Muscle layer of colon (tissue), 2 donors: ENCODE data around the gene KRTAP10-3.

ENCODE experiments used
- H3K27ac ChIP-seq: one replicate; pipeline ENCODE4 v1.7.0; 2013; ENCODE audit warnings: low read depth, mild to moderate bottlenecking, low read length, moderate library complexity
- H3K27me3 ChIP-seq, 2 donors: one replicate each; pipeline ENCODE4 v1.7.0; 2013; ENCODE audit warnings: low read length in 2 of 2, mild to moderate bottlenecking in 2 of 2; ENCODE audit not compliant: insufficient read depth in 2 of 2, control insufficient read depth in 1 of 2
- H3K36me3 ChIP-seq: one replicate; pipeline ENCODE4 v1.7.0; 2013; ENCODE audit warnings: mild to moderate bottlenecking, low read length; ENCODE audit not compliant: insufficient read depth
- H3K4me1 ChIP-seq: one replicate; pipeline ENCODE4 v1.7.0; 2013; ENCODE audit warnings: mild to moderate bottlenecking, low read length; ENCODE audit not compliant: insufficient read depth
- H3K4me3 ChIP-seq, 2 donors: one replicate each; pipeline ENCODE4 v1.7.0; 2013; ENCODE audit warnings: low read length in 2 of 2, low read depth in 1 of 2, mild to moderate bottlenecking in 1 of 2, moderate library complexity in 1 of 2
- H3K9ac ChIP-seq: one replicate; pipeline ENCODE4 v1.7.0; 2013; ENCODE audit warnings: low read length
- H3K9me3 ChIP-seq: one replicate; pipeline ENCODE4 v1.7.0; 2013; ENCODE audit warnings: mild to moderate bottlenecking, low read length
- donor health status: abdominal sarcoma.
- donor health status: Adenocarcinoma of cecum.

Gene KRTAP10-3

GRCh38 chr21:44515359-44516165, 43.0 kb downstream of the KRTAP10-3 start:
- Histone ChIP-seq H3K4me3 (no peak overlapping the region), H3K4me1 (no peaks in the 10 kb centered on the region), H3K27ac (no peak overlapping the region), H3K9me3 (no peaks in the 10 kb centered on the region), H3K9ac (no peak overlapping the region), H3K36me3 (no peaks in the 10 kb centered on the region), H3K27me3 (no peaks in the 10 kb centered on the region)

GRCh38 chr21:44514746-44515358, 43.7 kb downstream of the KRTAP10-3 start:
- H3K27me3 ChIP-seq: peaks cover 6% of the 10 kb centered on the region in 2 donors
- no peak overlapping the region for H3K4me3 ChIP-seq
- no peaks in the 10 kb centered on the region for H3K4me1 ChIP-seq
- no peaks in the 10 kb centered on the region for H3K36me3 ChIP-seq
- H3K9me3 ChIP-seq: no peaks in the 10 kb centered on the region
- no peak overlapping the region for H3K9ac ChIP-seq
- H3K27ac ChIP-seq: no peak overlapping the region

- no peaks in the 10 kb centered on the region for H3K9me3 ChIP-seq
- H3K36me3 ChIP-seq: no peaks in the 10 kb centered on the region
- no peak overlapping the region for H3K27ac ChIP-seq
- H3K4me1 ChIP-seq: no peaks in the 10 kb centered on the region
- no peak overlapping the region for H3K9ac ChIP-seq
- no peak overlapping the region for H3K4me3 ChIP-seq
- peaks cover 10 to 12% of the 10 kb centered on the region in 2 donors for H3K27me3 ChIP-seq
These were observed 44.4 kb downstream of the KRTAP10-3 start for GRCh38 chr21:44514218-44514520.

- Histone ChIP-seq H3K9me3 (no peaks in the 10 kb centered on the region), H3K27ac (no peak overlapping the region), H3K36me3 (no peaks in the 10 kb centered on the region), H3K4me3 (no peak overlapping the region), H3K4me1 (no peaks in the 10 kb centered on the region), H3K9ac (no peak overlapping the region), H3K27me3 (peaks cover 10 to 12% of the 10 kb centered on the region in 2 donors)
These were observed 45.0 kb downstream of the KRTAP10-3 start for GRCh38 chr21:44513389-44514217.

GRCh38 chr21:44512496-44513388, 45.9 kb downstream of the KRTAP10-3 start:
- Histone ChIP-seq H3K9ac (no peak overlapping the region), H3K9me3 (no peaks in the 10 kb centered on the region), H3K27ac (no peak overlapping the region), H3K4me1 (no peaks in the 10 kb centered on the region), H3K36me3 (no peaks in the 10 kb centered on the region), H3K4me3 (no peak overlapping the region), H3K27me3 (peaks cover 10 to 12% of the 10 kb centered on the region in 2 donors)

GRCh38 chr21:44511938-44512275, 46.7 kb downstream of the KRTAP10-3 start:
- H3K4me1 ChIP-seq: no peaks in the 10 kb centered on the region
- H3K4me3 ChIP-seq: no peak overlapping the region
- H3K27ac ChIP-seq: no peak overlapping the region
- no peak overlapping the region for H3K9ac ChIP-seq
- no peaks in the 10 kb centered on the region for H3K9me3 ChIP-seq
- no peaks in the 10 kb centered on the region for H3K36me3 ChIP-seq
- peaks cover 10 to 12% of the 10 kb centered on the region in 2 donors for H3K27me3 ChIP-seq

GRCh38 chr21:44511219-44511937, 47.2 kb downstream of the KRTAP10-3 start:
- Histone ChIP-seq H3K36me3 (no peaks in the 10 kb centered on the region), H3K9ac (no peak overlapping the region), H3K27ac (no peak overlapping the region), H3K27me3 (peaks cover 10 to 12% of the 10 kb centered on the region in 2 donors), H3K9me3 (no peaks in the 10 kb centered on the region), H3K4me1 (no peaks in the 10 kb centered on the region), H3K4me3 (no peak overlapping the region)

- Histone ChIP-seq H3K27me3 (peaks cover 10 to 12% of the 10 kb centered on the region in 2 donors), H3K4me1 (no peaks in the 10 kb centered on the region), H3K4me3 (no peak overlapping the region), H3K36me3 (no peaks in the 10 kb centered on the region), H3K9me3 (no peaks in the 10 kb centered on the region), H3K9ac (no peak overlapping the region), H3K27ac (no peak overlapping the region)
These were observed 47.9 kb downstream of the KRTAP10-3 start for GRCh38 chr21:44510508-44511218.

GRCh38 chr21:44510109-44510507, 48.5 kb downstream of the KRTAP10-3 start:
- Histone ChIP-seq H3K9me3 (no peaks in the 10 kb centered on the region), H3K36me3 (no peaks in the 10 kb centered on the region), H3K4me1 (no peaks in the 10 kb centered on the region), H3K4me3 (no peak overlapping the region), H3K27me3 (peaks cover 10 to 12% of the 10 kb centered on the region in 2 donors), H3K9ac (no peak overlapping the region), H3K27ac (no peak overlapping the region)

GRCh38 chr21:44509539-44509938, 49.1 kb downstream of the KRTAP10-3 start:
- Histone ChIP-seq H3K4me1 (no peaks in the 10 kb centered on the region), H3K27ac (no peak overlapping the region), H3K4me3 (no peak overlapping the region), H3K27me3 (peaks cover 10 to 12% of the 10 kb centered on the region in 2 donors), H3K9ac (no peak overlapping the region), H3K9me3 (no peaks in the 10 kb centered on the region), H3K36me3 (no peaks in the 10 kb centered on the region)
